B cell (primary cell): ENCODE measurements around the gene CCNK. TPM values are rescaled to one million over a fixed set of nuclear protein-coding genes. Genes with fewer than 3 reads are reported as not detected.

Source experiments
- ATAC-seq: fragments of 200-7000 bp; cut with Tn5 transposase; one replicate; pipeline ENCODE4 v1.10.0; 2021; ENCODE audit warnings: low read depth, mild to moderate bottlenecking, moderate number of reproducible peaks, moderate library complexity
- CTCF ChIA-PET: fragments of 350-600 bp; sonication (Branson Sonifier 250); formaldehyde crosslinking; loops from one replicate; lab custom pipeline; 2021; ENCODE audit warnings: antibody characterized with exemption, inconsistent platforms; lab: Charles Lee
- POLR2A ChIA-PET: fragments of 350-600 bp; sonication (Branson Sonifier 250); formaldehyde crosslinking; loops from one replicate; lab custom pipeline; 2021; ENCODE audit warnings: antibody characterized with exemption; lab: Charles Lee
- DNase-seq: peaks from one replicate; pipeline ENCODE4 v3.0.0; 2013
- H2AFZ ChIP-seq: 2 replicates; pipeline ENCODE4 v1.6.1; 2012; ENCODE audit warnings: mild to moderate bottlenecking, low read depth, low read length; ENCODE audit not compliant: insufficient read depth, poor library complexity, severe bottlenecking
- H3K27ac ChIP-seq, 2 donors: 1 replicate in 1 of 2; 2 replicates in 1 of 2; pipeline ENCODE4 v1.5.1; 2012 to 2013; ENCODE audit warnings: low read length in 2 of 2, mild to moderate bottlenecking in 2 of 2, moderate library complexity in 1 of 2
- H3K27me3 ChIP-seq, 4 experiments: fragments of 200-600 bp in 1 of 4; sonication (generic) in 1 of 4; replicated peaks in 1 of 4; 1 replicate in 2 of 4; 2 replicates in 2 of 4; pipeline versions ENCODE4 v1.6.1 to v1.7.0; 2013 to 2016; ENCODE audit warnings: low read length in 3 of 4, mild to moderate bottlenecking in 2 of 4, mixed read lengths in 1 of 4, moderate library complexity in 1 of 4; ENCODE audit not compliant: insufficient read depth in 4 of 4, control insufficient read depth in 3 of 4; ENCODE audit errors: control extremely low read depth in 1 of 4
- H3K36me3 ChIP-seq, 2 experiments: replicated peaks in 1 of 2; 1 replicate in 1 of 2; 2 replicates in 1 of 2; pipeline versions ENCODE4 v1.6.1 to v1.7.1; 2013; ENCODE audit warnings: low read length in 1 of 2; ENCODE audit not compliant: insufficient read depth in 2 of 2, control insufficient read depth in 1 of 2; ENCODE audit errors: control extremely low read depth in 1 of 2, extremely low read depth in 1 of 2
- H3K4me1 ChIP-seq, 2 donors: fragments of 200-600 bp in 1 of 2; sonication (generic) in 1 of 2; 1 replicate in 1 of 2; 2 replicates in 1 of 2; pipeline versions ENCODE4 v1.5.1 to v1.6.1; 2013 to 2017; ENCODE audit warnings: low read length in 2 of 2; ENCODE audit not compliant: control insufficient read depth in 2 of 2, insufficient read depth in 2 of 2
- H3K4me2 ChIP-seq: replicated peaks from 2 replicates; pipeline ENCODE3; 2012; ENCODE audit warnings: mild to moderate bottlenecking, low read depth, low read length; ENCODE audit not compliant: poor library complexity, severe bottlenecking
- H3K4me3 ChIP-seq, 5 experiments: fragments of 200-600 bp in 1 of 5; sonication (generic) in 1 of 5; 1 replicate in 3 of 5; 2 replicates in 2 of 5; pipeline versions ENCODE4 v1.5.1 to v1.7.0; 2011 to 2016; ENCODE audit warnings: low read length in 4 of 5, mild to moderate bottlenecking in 4 of 5, low read depth in 2 of 5, control low read depth in 1 of 5, moderate library complexity in 1 of 5; ENCODE audit not compliant: insufficient read depth in 1 of 5; ENCODE audit errors: control extremely low read depth in 1 of 5, extremely low read depth in 1 of 5
- H3K79me2 ChIP-seq: fragments of 200-600 bp; sonication (generic); one replicate; pipeline ENCODE4 v1.6.0; 2016; ENCODE audit warnings: low read length; ENCODE audit not compliant: control insufficient read depth, insufficient read depth
- H3K9ac ChIP-seq: fragments of 200-600 bp; sonication (generic); 2 replicates; pipeline ENCODE4 v1.6.1; 2017; ENCODE audit warnings: mild to moderate bottlenecking, low read length, moderate library complexity
- H3K9me3 ChIP-seq, 3 donors: one replicate each; pipeline versions ENCODE4 v1.6.1 to v1.7.1; 2013; ENCODE audit warnings: low read length in 2 of 3; ENCODE audit not compliant: control insufficient read depth in 2 of 3, insufficient read depth in 1 of 3; ENCODE audit errors: control extremely low read depth in 1 of 3
- H4K20me1 ChIP-seq: 2 replicates; pipeline ENCODE4 v1.6.0; 2012; ENCODE audit warnings: mild to moderate bottlenecking, low read length; ENCODE audit not compliant: insufficient read depth, control insufficient read depth, poor library complexity, severe bottlenecking
- H3K27ac Mint-ChIP-seq: one replicate; pipeline ENCODE4 v1.8.0; 2021; ENCODE audit warnings: mixed read lengths
- H3K27me3 Mint-ChIP-seq: one replicate; pipeline ENCODE4 v1.8.0; 2021; ENCODE audit warnings: mixed read lengths
- H3K4me1 Mint-ChIP-seq: one replicate; pipeline ENCODE4 v1.8.0; 2021; ENCODE audit warnings: mixed read lengths
- H3K4me3 Mint-ChIP-seq: one replicate; pipeline ENCODE4 v1.8.0; 2021; ENCODE audit warnings: mixed read lengths
- H3K9me3 Mint-ChIP-seq: one replicate; pipeline ENCODE4 v1.8.0; 2022; ENCODE audit warnings: mixed read lengths; ENCODE audit not compliant: insufficient read depth
- CTCF ChIP-seq: fragments of 200-600 bp; IDR thresholded peaks from one replicate; pipeline ENCODE4 v1.8.0; 2022; ENCODE audit warnings: antibody characterized with exemption, mild to moderate bottlenecking
- EZH2 ChIP-seq: IDR thresholded peaks from 2 replicates; pipeline ENCODE4 v1.6.1; 2012; ENCODE audit warnings: borderline replicate concordance, low read depth, mild to moderate bottlenecking, moderate library complexity, low read length; ENCODE audit not compliant: insufficient read depth, poor library complexity, severe bottlenecking
- WGBS: methylation state at CpG from one replicate; pipeline ENCODE4 v1.1.5; 2013; ENCODE audit warnings: missing lambda C conversion rate; ENCODE audit not compliant: insufficient coverage; 5-methylcytosine and 5-hydroxymethylcytosine counted together
- intact Hi-C: fragments of 100-400 bp; cut with micrococcal nuclease; formaldehyde crosslinking; loops from one replicate; pipeline ENCODE4 v1.10.0; 2022
- polyA plus RNA-seq: library from polyadenylated mRNA; depleted of rRNA; stranded (reverse); fragments of >200 nt; gene quantifications from 2 replicates; pipeline ENCODE4 v1.2.3, GENCODE V29; 2012
- total RNA-seq, 2 donors: library from RNA; stranded (reverse); fragments of 120-200 nt in 1 of 2; gene quantifications; 1 replicate in 1 of 2; 2 replicates in 1 of 2; pipeline versions ENCODE4 v1.2.3 to v1.2.4, GENCODE V29; 2013 to 2022

The CCNK gene
- total and polyA plus RNA-seq, 2 donors (not counting 1 experiment from before 2014, with no cell fraction given) = 17.5 to 82.0 TPM

- WGBS = 100% methylated on average over 1 of the region's 4 CpGs
- H3K4me3 Mint-ChIP-seq = no peak overlapping the region
- H3K27ac ChIP-seq = no peak overlapping the region
Measured at GRCh38 chr14:99447739-99448138, 33.5 kb upstream of the CCNK start.

GRCh38 chr14:99450266-99450665 is 30.9 kb upstream of the CCNK start:
- Mint-ChIP-seq H3K4me3 (no peak overlapping the region), H3K27me3 (no peaks in the 10 kb centered on the region)

More at GRCh38 chr14:99447739-99448138, 33.5 kb upstream of the CCNK start:
- H3K27me3 ChIP-seq = no peaks in the 10 kb centered on the region
- ChIA-PET CTCF (interaction anchor here (0.6 to 1.2 kb wide), 2 partner anchors 32 to 180 kb away, joined by 3 read pairs; no protein-coding TSS in a partner anchor), POLR2A (no interaction called here)
- no peak for DNase-seq
- H3K79me2 ChIP-seq = no peaks in the 10 kb centered on the region
- no peak for ATAC-seq
- no peaks in the 10 kb centered on the region for H4K20me1 ChIP-seq
- H3K4me1 ChIP-seq = no peaks in the 10 kb centered on the region
- TF ChIP-seq CTCF (no peak), EZH2 (no peak)
- H3K36me3 ChIP-seq = peaks cover 0 to 35% of the 10 kb centered on the region in 2 experiments
- H3K27ac Mint-ChIP-seq = no peak overlapping the region
- intact Hi-C loops = no loop called here
- H3K4me2 ChIP-seq = no peak overlapping the region
- no peaks in the 10 kb centered on the region for H3K9me3 Mint-ChIP-seq
- H3K4me1 Mint-ChIP-seq = no peaks in the 10 kb centered on the region
- no peak overlapping the region for H2AFZ ChIP-seq
- H3K4me3 ChIP-seq = no peak overlapping the region
- H3K9me3 ChIP-seq = no peaks in the 10 kb centered on the region
- H3K27me3 Mint-ChIP-seq = no peaks in the 10 kb centered on the region
- no peak overlapping the region for H3K9ac ChIP-seq

More at GRCh38 chr14:99450266-99450665, 30.9 kb upstream of the CCNK start:
- TF ChIP-seq CTCF = no peak
- no peak for TF ChIP-seq EZH2
- no peak for DNase-seq
- Histone ChIP-seq H3K36me3 (peaks cover 0 to 41% of the 10 kb centered on the region in 2 experiments), H3K4me3 (no peak overlapping the region), H3K4me1 (no peaks in the 10 kb centered on the region), H3K27me3 (no peaks in the 10 kb centered on the region), H3K9me3 (no peaks in the 10 kb centered on the region), H3K4me2 (no peak overlapping the region), H2AFZ (no peak overlapping the region), H3K27ac (no peak overlapping the region), H3K79me2 (no peaks in the 10 kb centered on the region), H4K20me1 (no peaks in the 10 kb centered on the region), H3K9ac (no peak overlapping the region)
- Mint-ChIP-seq H3K9me3 (no peaks in the 10 kb centered on the region), H3K27ac (no peak overlapping the region), H3K4me1 (no peaks in the 10 kb centered on the region)
- no peak for ATAC-seq
- ChIA-PET CTCF (no interaction called here), POLR2A (no interaction called here)
- WGBS = 100% methylated on average over 2 of the region's 3 CpGs
- intact Hi-C loops = no loop called here
